GM13976 (cell line): ENCODE results near the gene CORIN.

Experiments
- DNase-seq: peaks from one replicate; pipeline ENCODE4 v3.0.0; 2012; ENCODE audit warnings: low spot score
- CTCF ChIP-seq: IDR thresholded peaks from 2 replicates; pipeline ENCODE4 v1.5.1; 2012; ENCODE audit warnings: borderline replicate concordance, mild to moderate bottlenecking; ENCODE audit not compliant: insufficient read depth; ENCODE audit errors: extremely low read depth, missing control alignments, control extremely low read depth
- in situ Hi-C: fragments of 300-500 bp; cut with MboI; formaldehyde crosslinking; loops from one replicate; pipeline ENCODE4 v1.12.0; 2022; ENCODE audit warnings: low sequenced_read_pairs, mixed read lengths, inconsistent platforms; ENCODE audit not compliant: unreplicated experiment

The CORIN gene

GRCh38 chr4:47824840-47825239 is 13.0 kb downstream of the CORIN start:
- peak; percentile 24 for DNase-seq
- in situ Hi-C loops = no loop called here
- TF ChIP-seq CTCF = no peak

GRCh38 chr4:47819178-47819577 is 18.7 kb downstream of the CORIN start:
- DNase-seq = no peak
- TF ChIP-seq CTCF = no peak
- in situ Hi-C loops = no loop called here

GRCh38 chr4:47817275-47817674 is 20.6 kb downstream of the CORIN start:
- in situ Hi-C loops = no loop called here
- DNase-seq = no peak
- no peak for TF ChIP-seq CTCF

GRCh38 chr4:47816748-47817147 is 21.1 kb downstream of the CORIN start:
- DNase-seq = no peak
- TF ChIP-seq CTCF = no peak
- in situ Hi-C loops = no loop called here

GRCh38 chr4:47814618-47815295 is 23.1 kb downstream of the CORIN start:
- no peak for TF ChIP-seq CTCF
- in situ Hi-C loops = no loop called here
- no peak for DNase-seq

- no peak for TF ChIP-seq CTCF
- in situ Hi-C loops = no loop called here
- no peak for DNase-seq
These were observed 28.1 kb downstream of the CORIN start for GRCh38 chr4:47809654-47810203.

- in situ Hi-C loops = no loop called here
- no peak for TF ChIP-seq CTCF
- DNase-seq = no peak
These were observed 33.3 kb downstream of the CORIN start for GRCh38 chr4:47804598-47804997.
